ENCODE results near the gene YPEL1.

Gene YPEL1

DNA sequence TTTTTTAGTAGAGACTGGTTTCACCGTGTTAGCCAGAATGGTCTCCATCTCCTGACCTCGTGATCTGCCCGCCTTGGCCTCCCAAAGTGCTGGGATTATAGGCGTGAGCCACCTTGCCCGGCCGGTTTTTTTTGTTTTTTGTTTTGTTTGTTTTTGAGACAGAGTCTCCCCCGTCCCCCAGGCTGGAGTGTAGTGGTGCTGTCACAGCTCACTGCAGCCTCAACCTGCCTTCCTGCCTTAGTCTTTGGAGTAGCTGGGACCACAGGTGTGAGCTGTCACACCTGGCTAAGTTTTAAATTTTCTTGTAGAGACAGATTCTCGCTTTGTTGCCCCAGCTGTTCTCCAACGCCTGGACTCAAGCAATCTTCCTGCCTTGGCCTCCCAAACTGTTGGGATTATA is 66.6 kb downstream of the YPEL1 start:
- H3K4me1 ChIP-seq (ENCODE audit: low read depth, poor library complexity, severe bottlenecking), result peaks cover 4% of the 10 kb centered on the region
- H3K27ac ChIP-seq, result no peak overlapping the region

DNA sequence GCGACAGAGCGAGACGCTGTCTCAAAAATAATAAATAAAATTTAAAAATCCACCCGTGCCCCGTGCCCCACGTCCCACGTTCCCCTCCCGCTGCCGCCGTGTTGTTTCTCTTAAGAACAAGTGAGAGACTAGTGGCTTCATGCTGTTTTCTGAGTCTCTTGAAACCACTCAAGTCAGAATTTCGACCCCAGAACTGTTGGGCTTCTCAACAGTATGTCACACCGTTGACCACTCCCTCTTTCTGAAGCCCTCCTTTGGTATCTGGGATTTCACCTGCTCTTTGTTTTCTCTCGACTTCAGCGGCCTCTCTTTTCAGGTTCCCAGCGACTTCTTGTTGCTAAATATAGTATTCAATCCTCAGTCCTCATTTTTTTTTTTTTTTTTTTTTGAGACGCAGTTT is 68.8 kb downstream of the YPEL1 start:
- Histone ChIP-seq H3K36me3 (ENCODE audit: insufficient read depth) (no peaks in the 10 kb centered on the region; the same call in 1 of the 2 replicates), H3K79me2 (ENCODE audit: insufficient read depth, low read depth) (peaks cover 23% of the 10 kb centered on the region; the same call in 1 of the 2 replicates), H3K4me3 (IDR thresholded peaks at IDR 0.05; ENCODE audit: insufficient read depth, low read depth, low read length) (no peak overlapping the region), H3K27ac (peak overlapping the region; percentile 69; the same call in 1 of the 2 replicates), H2AFZ (ENCODE audit: low read depth) (peak overlapping the region; percentile 93; the same call in 1 of the 2 replicates), H4K20me1 (ENCODE audit: insufficient read depth) (no peaks in the 10 kb centered on the region), H3K27me3 (ENCODE audit: insufficient read depth, low read depth) (no peaks in the 10 kb centered on the region), H3K9ac (peak overlapping the region; percentile 71; the same call in 1 of the 2 replicates), H3K4me2 (peak overlapping the region; percentile 69; the same call in 1 of the 2 replicates), H3K4me1 (ENCODE audit: low read depth, poor library complexity, severe bottlenecking) (peaks cover 4% of the 10 kb centered on the region)
- TF ChIP-seq, protein P1, sequence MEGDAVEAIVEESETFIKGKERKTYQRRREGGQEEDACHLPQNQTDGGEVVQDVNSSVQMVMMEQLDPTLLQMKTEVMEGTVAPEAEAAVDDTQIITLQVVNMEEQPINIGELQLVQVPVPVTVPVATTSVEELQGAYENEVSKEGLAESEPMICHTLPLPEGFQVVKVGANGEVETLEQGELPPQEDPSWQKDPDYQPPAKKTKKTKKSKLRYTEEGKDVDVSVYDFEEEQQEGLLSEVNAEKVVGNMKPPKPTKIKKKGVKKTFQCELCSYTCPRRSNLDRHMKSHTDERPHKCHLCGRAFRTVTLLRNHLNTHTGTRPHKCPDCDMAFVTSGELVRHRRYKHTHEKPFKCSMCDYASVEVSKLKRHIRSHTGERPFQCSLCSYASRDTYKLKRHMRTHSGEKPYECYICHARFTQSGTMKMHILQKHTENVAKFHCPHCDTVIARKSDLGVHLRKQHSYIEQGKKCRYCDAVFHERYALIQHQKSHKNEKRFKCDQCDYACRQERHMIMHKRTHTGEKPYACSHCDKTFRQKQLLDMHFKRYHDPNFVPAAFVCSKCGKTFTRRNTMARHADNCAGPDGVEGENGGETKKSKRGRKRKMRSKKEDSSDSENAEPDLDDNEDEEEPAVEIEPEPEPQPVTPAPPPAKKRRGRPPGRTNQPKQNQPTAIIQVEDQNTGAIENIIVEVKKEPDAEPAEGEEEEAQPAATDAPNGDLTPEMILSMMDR (conservative IDR thresholded peaks at IDR 0.05; ENCODE audit: low read depth, low read length), result no peak

More for the DNA sequence above, 66.6 kb downstream of the YPEL1 start:
- no peak overlapping the region for H2AFZ ChIP-seq (ENCODE audit: low read depth)
- H4K20me1 ChIP-seq (ENCODE audit: insufficient read depth), result no peaks in the 10 kb centered on the region
- H3K4me3 ChIP-seq (IDR thresholded peaks at IDR 0.05; ENCODE audit: insufficient read depth, low read depth, low read length), result no peak overlapping the region
- H3K36me3 ChIP-seq (ENCODE audit: insufficient read depth), result no peaks in the 10 kb centered on the region; the same call in 1 of the 2 replicates
- no peak overlapping the region for H3K4me2 ChIP-seq
- no peaks in the 10 kb centered on the region for H3K27me3 ChIP-seq (ENCODE audit: insufficient read depth, low read depth)
- H3K9ac ChIP-seq, result no peak overlapping the region
- TF ChIP-seq, protein P1 (conservative IDR thresholded peaks at IDR 0.05; ENCODE audit: low read depth, low read length), result no peak
- peaks cover 23% of the 10 kb centered on the region; the same call in 1 of the 2 replicates for H3K79me2 ChIP-seq (ENCODE audit: insufficient read depth, low read depth)

DNA sequence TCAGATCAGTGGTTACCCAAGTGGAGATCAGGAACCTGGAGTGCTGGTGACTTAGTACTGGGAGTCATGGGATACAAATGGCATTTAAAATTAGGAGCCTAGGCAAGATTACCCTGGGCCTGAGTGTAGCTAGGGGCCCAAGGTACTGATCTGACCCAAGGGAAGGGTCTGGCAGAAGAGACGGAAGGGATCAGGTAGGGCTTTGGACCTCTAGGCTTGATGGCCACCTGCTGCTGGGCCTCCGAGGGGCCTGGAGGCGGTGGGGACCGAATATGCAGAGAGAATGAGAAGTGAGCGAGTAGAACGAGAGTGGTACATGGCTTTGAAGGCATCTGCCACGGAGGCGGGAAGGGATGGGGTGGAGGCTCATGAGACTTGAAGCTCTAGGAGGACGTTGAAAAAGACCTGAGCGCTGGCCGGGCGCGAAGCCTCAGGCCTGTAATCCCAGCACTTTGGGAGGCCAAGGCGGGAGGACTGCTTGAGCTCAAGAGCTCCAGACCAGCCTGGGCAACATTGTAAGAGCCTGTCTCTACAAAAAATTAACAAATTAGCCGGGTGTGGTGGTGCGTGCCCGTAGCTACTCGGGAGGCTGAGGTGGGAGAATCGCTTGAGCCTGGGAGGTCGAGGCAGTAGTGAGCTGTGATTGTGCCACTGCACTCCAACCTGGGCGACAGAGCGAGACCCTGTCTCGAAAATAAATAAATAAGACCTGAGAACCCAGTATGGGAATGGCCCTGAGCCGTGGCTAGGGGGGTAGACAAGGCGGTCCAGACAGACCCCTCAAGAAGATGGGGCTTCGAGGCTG is 70.3 kb downstream of the YPEL1 start:
- Histone ChIP-seq H3K27me3 (ENCODE audit: insufficient read depth, low read depth) (no peaks in the 10 kb centered on the region), H3K79me2 (ENCODE audit: insufficient read depth, low read depth) (peaks cover 23% of the 10 kb centered on the region; the same call in 1 of the 2 replicates), H3K4me2 (peak overlapping the region; percentile 69), H3K36me3 (ENCODE audit: insufficient read depth) (no peaks in the 10 kb centered on the region; the same call in 1 of the 2 replicates), H2AFZ (ENCODE audit: low read depth) (peak overlapping the region; percentile 93), H3K9ac (peak overlapping the region; percentile 71; the same call in 1 of the 2 replicates), H3K27ac (peak overlapping the region; percentile 69), H4K20me1 (ENCODE audit: insufficient read depth) (no peaks in the 10 kb centered on the region), H3K4me1 (ENCODE audit: low read depth, poor library complexity, severe bottlenecking) (peaks cover 4% of the 10 kb centered on the region), H3K4me3 (IDR thresholded peaks at IDR 0.05; ENCODE audit: insufficient read depth, low read depth, low read length) (no peak overlapping the region)
- TF ChIP-seq, protein P1 (conservative IDR thresholded peaks at IDR 0.05; ENCODE audit: low read depth, low read length), result no peak

DNA sequence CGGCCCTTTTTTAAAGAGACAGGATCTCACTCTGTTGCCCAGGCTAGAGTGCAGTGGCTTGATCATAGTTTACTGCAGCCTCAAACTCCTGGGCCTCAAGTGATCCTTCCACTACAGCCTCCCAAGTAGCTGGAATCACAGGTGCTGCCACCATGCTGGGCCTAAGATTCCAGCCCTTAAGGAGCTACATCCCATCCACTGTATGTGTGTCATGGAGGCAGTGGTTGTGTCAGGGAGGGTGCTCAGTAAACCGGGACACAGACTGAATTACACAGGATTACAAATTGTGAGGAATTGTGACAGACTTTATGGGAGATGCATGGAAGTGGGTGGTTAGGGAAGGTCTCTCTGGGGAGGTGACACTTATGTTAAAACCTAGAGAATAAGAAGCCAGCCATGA is 71.9 kb downstream of the YPEL1 start:
- no peak overlapping the region for H3K4me2 ChIP-seq
- H3K4me3 ChIP-seq (IDR thresholded peaks at IDR 0.05; ENCODE audit: insufficient read depth, low read depth, low read length), result no peak overlapping the region
- TF ChIP-seq, protein P1 (conservative IDR thresholded peaks at IDR 0.05; ENCODE audit: low read depth, low read length), result no peak

More for the DNA sequence above, 71.9 kb downstream of the YPEL1 start:
- H4K20me1 ChIP-seq (ENCODE audit: insufficient read depth), result no peaks in the 10 kb centered on the region
- H3K36me3 ChIP-seq (ENCODE audit: insufficient read depth), result no peaks in the 10 kb centered on the region
- H3K27me3 ChIP-seq (ENCODE audit: insufficient read depth, low read depth), result no peaks in the 10 kb centered on the region
- H3K9ac ChIP-seq, result no peak overlapping the region
- H3K27ac ChIP-seq, result no peak overlapping the region
- peaks cover 20% of the 10 kb centered on the region; the same call in 1 of the 2 replicates for H3K79me2 ChIP-seq (ENCODE audit: insufficient read depth, low read depth)
- peaks cover 4% of the 10 kb centered on the region for H3K4me1 ChIP-seq (ENCODE audit: low read depth, poor library complexity, severe bottlenecking)
- no peak overlapping the region for H2AFZ ChIP-seq (ENCODE audit: low read depth)

Measured in KMS-11 (cell line).